ENCODE results near the gene GPS2.

GPS2 gene

DNA sequence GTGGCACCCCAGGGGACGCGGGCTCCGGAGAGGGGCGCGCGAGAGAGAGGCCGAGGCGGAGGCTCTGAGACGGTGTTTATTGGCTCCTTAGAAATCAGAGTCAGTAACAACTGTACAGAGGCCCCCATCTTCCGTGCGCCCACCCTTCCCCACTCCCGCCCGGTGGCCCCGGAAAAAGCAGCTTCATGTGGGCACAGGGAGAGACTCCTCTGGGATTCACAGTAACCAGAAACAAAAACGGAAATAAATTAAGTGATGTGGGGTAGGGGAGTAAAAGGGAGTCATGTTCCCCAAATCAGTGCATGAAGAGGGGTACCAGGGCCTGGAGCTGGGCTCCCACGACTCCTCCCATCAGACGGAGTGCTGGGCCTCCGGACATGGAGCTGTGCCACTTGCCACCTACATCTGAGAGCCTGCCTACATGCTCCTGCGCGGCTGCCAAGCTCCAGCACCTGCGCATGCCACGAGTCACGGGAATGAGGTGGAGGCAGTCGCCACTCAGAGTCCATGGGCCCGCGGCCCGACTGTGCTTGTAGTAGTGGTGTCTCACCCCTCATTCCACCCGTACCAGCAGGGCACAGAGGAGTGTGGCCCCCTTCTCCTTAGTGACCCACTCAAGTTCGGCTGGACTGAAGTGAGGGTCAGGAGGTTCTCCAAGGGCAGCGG, 543 bp upstream of the GPS2 start:
- DNase-seq = no peak

GRCh38 chr17:7313890-7314718, 1.1 kb downstream of the GPS2 start:
- no peak for DNase-seq

DNA sequence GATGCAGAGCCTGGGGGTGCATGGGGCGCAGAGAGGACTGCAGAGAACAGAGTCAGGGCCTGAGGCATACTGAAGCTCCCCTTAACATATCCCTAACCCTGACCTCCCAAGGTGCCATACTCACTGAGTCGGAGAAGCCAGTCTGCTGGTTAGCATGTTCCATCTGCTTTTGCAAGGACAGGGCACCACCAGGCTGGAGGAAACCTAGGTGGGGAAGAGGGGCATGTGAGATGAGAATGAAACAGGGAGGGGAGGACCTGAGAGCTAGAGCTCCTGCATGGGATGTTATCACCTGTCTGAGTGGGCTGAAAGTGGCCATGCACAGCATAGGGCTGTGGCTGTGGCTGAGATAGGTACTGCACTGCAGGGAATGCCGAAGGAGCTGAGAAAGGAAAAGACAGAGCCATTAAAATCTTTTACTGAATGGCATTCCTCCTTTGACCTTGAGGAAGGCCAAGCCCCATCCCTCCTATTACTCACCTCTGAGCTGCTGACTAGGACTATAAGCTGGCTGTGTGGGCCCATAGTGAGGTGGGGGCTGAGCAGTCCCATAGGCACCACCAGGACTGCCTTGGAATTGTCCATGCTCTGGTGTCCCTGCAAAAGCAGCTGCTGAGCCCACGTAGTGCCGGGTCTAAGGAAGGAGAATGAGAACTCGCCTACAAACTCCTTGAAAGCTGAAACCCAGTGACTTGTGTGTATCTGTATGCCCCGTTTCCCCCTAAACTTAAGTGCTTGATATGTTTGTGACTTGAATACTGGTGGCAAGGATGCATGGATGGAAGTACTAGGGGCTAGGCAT, 1.9 kb downstream of the GPS2 start:
- no peak for DNase-seq

DNA sequence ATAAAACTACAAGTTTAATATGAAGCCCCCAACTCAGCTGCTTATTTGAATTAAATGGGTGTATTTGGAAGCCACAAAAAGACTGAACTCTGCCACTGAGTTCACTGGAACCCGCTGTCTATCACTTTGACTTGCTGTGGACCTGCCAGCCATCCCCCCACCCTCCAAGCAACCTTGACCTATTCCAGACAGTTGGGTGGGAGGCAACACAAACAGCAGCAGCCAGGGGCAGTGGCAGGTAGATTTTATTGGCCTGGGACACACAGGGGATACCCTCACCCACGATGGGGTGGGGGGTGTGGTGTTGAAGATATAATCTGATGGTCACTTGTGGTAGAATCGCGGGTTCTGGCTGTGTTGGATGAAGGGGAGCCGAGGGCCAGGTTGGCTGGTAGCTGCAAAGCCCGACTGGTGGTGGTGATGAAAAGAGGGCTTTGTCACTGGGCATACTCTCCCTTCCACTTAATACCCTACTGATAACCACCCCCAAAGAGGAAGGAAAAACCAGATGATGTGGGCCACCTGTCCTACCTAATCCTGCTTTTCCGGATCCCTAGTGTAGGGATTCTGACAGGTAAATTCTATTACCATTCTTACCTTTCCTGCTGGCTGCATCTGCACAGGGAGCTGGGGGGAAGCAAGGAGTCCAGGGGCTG, 2.6 kb downstream of the GPS2 start:
- no peak for DNase-seq

DNA sequence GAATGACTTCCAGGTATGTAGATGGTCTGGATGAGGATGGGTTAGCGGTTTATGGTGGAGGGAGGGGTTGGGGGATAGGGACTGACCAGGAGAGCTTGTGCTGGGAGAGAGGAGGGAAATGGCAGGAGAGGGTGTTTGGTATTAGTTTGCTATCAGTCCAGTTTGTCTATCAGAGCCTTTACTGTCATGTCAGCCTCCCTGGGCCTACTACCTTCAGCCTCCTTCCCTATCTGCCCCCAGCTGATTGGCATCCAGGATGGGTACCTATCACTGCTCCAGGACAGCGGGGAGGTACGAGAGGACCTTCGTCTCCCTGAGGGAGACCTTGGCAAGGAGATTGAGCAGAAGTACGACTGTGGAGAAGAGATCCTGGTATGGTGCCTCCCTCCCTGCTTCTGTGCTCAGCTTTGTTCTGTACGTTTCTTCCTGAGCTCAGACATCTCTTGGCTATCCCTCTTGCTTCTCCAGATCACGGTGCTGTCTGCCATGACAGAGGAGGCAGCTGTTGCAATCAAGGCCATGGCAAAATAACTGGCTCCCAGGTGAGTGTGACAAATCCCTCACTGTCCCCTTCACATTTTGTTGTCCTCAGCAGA, 4.0 kb downstream of the GPS2 start:
- no peak for DNase-seq

- no peak for DNase-seq
Measured at GRCh38 chr17:7309628-7310027, 5.5 kb downstream of the GPS2 start.

- DNase-seq = peak; percentile 83
Measured at GRCh38 chr17:7308625-7309433, 6.3 kb downstream of the GPS2 start.

DNA sequence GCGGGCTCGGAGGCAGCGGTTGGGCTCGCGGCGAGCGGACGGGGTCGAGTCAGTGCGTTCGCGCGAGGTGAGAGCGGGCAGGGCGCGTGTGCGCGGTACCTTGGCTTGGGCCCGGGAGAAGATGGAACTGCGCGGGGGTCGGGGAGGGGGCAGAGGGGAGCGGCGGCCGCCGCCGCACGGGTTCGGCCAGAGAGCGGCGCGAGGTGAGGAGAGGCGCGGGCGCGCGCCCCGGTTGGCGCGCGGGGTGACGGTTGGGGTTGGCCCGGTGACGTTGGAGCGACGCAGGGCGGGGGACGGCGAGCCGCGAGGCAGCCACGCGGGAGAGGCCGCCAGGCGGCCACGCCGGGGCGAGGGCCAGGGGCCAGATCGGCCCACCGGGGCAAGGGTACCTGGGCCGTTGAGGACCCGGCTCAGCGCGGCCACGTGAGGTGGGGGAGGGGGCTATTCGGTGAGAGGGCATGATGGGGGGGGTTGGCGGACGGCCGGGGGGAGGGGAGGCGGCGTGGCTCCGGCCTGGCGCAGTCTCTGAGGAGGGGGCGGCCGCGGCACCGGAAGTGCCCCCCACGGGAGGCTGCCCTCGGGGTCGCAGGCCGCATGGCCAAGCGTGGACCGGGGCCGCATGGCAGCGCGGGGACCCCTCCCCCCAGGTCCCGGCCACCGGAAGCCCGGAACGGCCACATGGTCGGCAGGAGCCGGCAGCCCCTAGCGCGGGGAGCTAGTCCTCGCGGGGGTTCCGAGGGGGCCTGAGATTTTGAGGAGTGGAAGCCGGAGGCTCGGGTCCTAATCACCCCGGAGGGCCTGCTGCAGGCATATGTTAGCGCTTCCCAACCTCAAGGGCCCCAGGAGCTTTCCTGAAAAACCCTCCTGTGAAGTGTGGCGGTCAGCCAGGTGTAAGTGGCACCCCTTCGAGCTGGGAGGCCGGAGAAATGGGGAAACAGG, 7.2 kb downstream of the GPS2 start:
- peak; percentile 31 for DNase-seq

DNA sequence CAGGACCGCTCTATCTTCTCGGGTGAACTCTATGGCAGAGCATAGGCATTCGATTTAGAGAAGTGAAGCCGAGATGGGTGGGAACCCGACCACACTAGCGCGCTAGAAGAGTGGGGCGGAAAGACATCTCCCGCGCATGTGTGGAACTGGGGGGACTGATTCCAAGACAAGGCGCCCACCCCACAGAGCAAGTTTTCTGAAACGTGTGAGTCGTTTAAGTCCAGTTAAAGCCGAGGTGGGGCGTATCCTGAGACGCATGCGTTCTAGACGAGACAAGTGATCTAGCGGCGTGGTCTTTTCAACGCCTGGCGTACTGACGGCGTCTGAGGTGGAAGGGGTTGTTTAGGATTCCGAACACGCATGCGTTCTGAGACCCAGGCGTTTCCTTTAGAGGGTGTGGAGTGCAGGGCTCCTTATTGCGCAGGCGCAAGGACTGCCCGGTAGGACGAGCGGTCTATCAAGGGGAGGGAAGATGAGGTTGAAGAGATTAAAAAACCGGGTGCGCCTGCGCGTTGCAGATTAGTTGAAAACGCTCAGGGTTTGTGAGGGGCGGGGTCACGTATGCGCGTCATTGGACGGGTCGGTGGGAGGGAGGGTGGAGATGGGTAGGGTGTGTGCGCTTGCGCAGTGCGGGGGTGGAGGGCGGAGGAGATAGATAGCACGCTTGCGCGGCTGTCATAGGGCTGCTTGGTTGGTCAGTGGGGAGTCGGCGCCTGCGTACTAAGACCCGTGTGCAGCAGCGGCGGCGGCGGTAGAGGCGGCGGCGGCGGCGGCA, 8.1 kb downstream of the GPS2 start, which contains the start of gene EIF5A:
Gene EIF5A (plus strand): TSS at position 718 of the 775 bp plus-strand sequence. CDS start 2,008 bp downstream, outside the sequence.
- DNase-seq = peak; percentile 100

DNA sequence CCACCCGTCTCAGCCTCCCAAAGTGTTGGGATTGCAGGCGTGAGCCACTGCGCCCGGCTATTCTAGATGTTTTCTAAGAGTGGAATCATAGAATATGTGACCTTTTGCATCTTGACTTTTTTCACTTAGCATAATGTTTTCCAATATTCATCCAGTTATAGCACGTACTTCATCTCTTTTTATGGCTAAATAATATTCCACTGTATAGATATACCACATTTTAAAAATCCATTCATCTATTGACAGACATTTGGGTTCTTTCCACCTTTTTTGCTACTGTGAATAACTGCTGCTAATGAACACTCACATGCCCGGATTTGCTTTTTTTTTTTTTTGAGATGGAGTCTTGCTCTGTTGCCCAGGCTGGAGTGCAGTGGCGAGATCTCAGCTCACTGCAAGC, 11.0 kb downstream of the GPS2 start:
- no peak for DNase-seq

DNA sequence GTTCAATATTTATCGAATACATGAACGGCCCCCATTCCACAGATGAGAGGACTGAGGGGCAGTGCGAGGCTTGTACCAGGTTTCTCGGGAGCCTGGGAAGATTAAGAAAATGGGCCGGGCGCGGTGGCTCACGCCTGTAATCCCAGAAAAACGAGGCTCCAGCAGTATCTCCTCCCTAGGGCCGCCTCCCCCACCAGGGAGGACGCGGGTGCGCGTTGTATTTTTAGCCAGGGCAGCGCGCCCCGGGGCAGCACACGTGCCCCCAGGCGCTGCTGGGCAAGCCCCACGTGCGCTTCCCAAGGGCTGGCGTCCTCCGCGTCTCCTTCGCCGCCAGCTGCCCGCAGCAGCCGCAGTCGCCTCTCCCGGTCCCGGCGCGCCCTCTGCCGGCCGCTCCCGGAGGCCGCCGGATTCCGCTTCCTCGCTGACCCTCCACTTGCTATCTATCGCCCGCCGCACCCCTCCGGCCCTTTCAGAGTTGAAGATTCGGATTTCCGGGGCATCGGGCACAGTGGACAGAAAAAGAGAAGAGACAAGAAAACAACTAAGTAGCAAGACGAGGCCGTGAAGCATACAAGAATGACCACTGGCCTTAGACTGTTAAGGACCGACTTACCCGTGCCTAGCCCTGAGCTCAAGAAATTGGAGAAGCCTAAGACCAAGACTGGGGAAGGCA, 18.8 kb downstream of the GPS2 start:
- DNase-seq = peak; percentile 56

- no peak for DNase-seq
Measured at GRCh38 chr17:7295230-7296180, 19.7 kb downstream of the GPS2 start.

DNA sequence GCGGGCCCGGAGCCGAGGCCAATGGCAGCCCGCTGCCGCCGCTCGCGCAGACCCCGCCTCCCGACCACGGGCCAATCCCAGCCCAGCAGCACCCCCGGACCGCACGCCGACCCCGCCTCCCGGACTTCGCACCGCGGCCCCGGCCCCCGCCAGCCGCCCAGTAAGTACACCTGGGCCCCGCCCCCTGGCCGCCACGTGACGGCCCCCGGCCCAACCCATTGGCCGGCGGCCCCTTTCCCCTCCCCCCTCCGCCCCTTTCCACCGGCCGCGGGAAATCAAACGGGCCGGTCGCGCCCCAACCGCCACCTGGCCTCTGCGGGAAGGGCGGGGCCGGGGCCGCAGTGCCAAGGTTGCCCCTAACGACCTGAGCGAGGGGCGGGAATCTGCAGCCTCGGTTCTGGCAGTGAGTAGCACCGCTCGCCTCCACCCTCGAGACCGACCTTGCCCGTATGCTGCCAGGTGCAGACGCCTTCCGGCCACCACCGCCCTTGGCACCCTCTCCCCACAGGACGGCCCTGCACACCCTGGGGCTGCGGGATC, 20.5 kb downstream of the GPS2 start, which contains the start of gene YBX2:
Gene YBX2 (minus strand): TSS at position 26 of the 540 bp plus-strand sequence. CDS start 139 bp downstream, outside the sequence.
- peak; percentile 55 for DNase-seq

DNA sequence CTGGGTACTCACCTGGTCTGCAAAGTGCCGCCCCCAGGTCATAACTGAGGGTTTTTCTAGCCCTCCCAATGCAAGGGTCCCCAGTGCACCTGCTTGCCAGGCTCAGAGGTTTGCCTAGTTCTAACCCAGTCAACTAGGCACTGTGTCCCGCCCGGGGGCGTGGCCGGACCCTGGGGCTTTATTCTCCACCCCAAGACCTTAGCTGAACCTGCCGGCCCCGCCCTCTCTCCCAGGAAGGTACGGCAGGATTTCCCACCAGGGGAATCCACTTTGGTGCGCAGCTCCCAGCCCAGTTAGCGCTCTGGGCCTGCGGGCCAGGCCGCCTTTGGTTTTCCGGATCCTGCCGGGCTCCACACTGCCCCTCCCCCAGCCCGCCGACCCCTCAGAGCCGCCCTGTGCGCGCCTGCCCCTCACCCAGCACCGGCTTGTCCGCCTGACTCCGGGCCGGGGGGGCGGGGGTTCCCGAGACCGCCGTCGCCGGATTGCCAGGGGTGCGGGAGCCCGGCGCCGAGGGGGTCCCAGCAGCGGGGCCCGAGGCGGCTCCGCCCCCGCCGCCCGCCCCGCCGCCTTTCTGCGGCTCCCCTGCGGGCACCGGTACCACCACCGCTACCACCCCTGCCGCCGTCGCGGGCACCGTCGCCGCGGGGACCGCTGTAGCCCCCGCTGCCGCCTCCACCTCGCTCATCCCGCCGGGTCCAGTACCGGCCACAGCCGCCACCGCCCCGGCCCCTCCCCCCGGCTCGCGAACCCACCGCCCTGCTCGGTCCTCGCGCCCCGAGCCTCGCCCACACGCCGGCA, 21.1 kb downstream of the GPS2 start:
- DNase-seq = no peak

DNA sequence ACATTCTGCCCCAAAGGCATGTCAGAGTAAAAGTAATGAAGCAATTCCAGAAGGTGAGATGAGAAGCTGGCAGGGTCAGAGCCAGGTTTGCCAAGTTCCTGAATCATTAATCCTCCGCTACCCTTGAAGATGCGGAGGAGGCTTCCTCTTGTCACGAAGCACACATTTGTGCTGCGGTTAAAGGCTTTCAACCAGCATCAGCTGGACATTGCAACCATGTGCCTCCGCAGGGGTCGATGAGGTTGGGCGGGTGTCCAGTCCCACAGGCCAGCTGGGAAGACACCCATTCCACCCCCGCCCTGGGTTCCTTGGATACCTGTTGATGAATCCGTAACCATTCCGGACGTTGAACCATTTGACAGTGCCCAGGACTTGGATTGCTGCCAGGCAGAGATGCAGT, 22.0 kb downstream of the GPS2 start:
- DNase-seq = no peak

GRCh38 chr17:7292729-7293128, 22.4 kb downstream of the GPS2 start:
- DNase-seq = no peak

Measured in activated T-cell treated with anti-CD3 and anti-CD28 coated beads for 4 hours (primary cell).